CD4-positive, alpha-beta T cell treated with Interleukin-6 for 4 hours (primary cell): Measurements from ENCODE around the gene NANOG.
"Not testable (repeated sequence)": the region's sequence is repeated elsewhere in the genome, so short reads cannot be mapped to it uniquely, and the experiment has no call there.

Source experiments
- DNase-seq: peaks from one replicate; pipeline ENCODE4 v3.0.0-alpha.2; 2020; ENCODE audit warnings: mixed read lengths

NANOG gene

DNA sequence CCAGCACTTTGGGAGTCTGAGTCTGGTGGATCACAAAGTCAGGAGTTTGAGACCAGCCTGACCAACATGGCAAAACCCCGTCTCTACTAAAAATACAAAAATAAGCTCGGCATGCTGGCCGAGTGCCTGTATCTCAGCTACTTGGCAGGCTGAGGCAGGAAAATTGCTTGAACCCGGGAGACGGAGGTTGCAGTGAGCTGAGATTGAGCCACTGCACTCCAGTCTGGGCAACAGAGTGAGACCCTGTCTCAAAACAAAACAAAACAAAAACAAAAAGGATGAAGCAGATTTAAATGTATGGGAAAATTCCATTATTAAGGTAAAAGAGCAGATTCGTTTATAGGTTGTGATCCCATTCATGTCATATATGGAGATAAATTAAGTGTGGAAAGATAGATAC is 17.1 kb downstream of the NANOG start:
- not testable (repeated sequence) for DNase-seq

DNA sequence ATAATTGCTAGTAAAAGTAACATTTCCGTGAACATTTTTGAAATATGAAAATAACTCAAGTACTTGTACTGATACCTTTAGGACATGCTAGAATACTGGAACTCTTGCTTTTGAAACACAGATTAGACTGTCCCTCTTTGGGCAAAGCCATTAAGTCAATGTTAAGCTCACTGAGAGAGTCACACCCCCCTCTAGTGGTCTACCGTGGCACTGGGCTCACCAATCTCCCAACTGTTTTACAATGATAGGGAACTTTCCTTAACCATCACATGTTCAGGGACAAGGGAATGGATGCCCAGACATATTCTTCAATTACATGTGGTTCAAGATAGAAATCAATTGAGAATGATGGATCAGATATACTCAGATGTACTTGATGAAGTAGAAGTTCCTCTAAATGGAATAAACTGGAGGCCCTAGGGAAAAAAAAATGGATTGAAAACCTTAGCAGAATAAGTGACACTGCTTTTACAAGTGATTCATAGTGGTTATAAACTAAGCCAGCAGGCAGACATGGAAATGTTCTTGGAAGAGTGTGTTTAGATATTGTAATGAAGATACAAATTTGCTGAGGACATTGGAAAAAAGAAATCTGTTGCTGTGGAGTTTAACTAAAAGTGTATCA is 17.8 kb downstream of the NANOG start:
- DNase-seq = peak; percentile 62

DNA sequence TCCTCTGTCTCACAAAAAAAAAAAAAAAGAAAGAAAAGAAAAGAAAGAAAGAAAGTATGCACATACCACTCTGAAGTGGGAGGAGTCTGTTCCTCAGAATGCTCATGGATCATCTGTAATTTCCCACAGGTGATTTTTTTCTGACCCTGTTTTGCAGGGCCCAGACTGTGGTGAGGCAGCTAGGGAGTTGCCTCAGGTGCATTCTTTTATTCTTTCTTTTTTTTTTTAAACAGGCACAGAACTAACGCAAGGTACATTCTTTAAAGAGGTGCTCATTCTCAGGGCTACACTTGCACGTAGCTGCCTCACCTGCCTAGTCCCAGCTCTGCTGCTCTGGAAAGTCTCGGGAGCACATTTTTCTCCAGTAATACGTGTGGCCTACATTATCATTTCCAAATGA is 36.6 kb downstream of the NANOG start:
- not testable (repeated sequence) for DNase-seq

- DNase-seq = not testable (repeated sequence)
Measured at GRCh38 chr12:7829737-7830136, 40.5 kb downstream of the NANOG start.

- DNase-seq = peak; percentile 33
Measured at GRCh38 chr12:7832059-7832696, 43.0 kb downstream of the NANOG start.

DNA sequence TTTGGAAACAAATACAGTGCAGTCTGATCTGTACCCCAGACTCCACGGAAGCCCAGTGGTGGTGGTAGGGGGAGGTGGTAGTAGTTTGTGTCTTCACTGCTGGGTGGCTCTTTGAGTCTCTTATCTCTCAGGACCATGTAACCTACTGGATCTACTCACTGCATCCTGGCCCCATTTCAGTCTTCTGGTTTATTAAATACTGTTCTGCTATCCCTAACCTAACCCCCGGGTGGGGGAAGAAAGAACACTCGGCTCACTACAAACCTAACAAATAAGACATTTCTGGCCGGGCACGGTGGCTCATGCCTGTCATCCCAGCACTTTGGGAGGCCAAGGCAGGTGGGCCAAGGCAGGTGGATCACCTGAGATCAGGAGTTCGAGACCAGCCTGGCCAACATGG is 44.0 kb downstream of the NANOG start:
- DNase-seq = not testable (repeated sequence)

DNA sequence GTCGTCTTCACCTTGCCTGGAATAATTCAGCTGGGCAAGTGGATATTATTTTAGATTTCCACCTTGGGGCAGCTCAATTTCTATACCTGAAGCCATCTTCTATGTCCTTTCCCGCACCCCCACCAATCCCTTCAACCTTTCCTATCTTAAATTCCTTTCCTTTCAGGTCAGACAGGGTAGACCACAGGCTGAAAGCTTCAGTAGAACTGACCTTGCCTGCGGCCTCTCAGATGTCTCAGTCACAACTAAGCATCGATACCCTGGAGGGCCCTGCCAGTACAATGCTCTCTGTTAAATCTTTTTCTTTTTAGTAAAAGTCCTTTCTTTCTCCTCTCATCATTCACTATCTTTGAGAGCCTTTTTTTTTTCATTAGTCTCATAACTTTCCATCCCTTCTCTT is 44.6 kb downstream of the NANOG start:
- no peak for DNase-seq

DNA sequence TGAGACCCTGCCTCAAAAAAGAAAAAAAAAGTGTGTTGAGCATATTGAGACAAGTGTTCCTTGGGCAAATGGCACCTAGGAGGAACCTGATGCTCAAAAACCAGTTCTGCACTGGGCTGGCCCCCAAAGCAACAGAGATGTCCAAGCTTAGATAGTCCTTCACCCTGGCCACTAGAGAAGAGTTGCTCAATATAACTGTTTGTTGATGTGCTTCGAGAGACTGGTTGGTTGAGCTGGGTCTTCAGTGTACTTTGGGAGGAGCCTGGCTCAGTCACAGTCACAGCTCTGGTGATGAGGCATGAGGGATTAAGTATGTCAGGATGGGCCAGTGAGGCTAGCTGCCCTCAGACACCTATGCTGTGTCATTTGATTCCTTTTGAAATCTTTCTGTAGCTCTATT is 45.5 kb downstream of the NANOG start:
- no peak for DNase-seq

DNA sequence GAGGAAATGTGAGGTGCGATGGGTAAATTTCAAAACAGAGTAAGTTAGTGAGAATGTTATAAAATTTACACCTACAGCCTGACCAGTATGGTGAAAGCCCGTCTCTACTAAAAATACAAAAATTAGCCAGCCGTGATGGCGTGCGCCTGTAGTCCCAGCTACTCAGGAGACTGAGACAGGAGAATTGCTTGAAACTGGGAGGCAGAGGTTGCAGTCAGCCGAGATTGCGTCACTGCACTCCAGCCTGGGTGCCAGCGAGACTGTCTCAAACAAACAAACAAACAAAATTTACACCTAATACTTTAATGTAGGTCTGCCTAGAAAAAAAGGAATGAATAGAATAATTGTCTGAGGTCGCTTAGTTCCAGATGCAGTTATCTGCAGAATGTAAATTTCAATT is 45.9 kb downstream of the NANOG start:
- no peak for DNase-seq

- DNase-seq = no peak
Measured at GRCh38 chr12:7835766-7836165, 46.6 kb downstream of the NANOG start.

DNA sequence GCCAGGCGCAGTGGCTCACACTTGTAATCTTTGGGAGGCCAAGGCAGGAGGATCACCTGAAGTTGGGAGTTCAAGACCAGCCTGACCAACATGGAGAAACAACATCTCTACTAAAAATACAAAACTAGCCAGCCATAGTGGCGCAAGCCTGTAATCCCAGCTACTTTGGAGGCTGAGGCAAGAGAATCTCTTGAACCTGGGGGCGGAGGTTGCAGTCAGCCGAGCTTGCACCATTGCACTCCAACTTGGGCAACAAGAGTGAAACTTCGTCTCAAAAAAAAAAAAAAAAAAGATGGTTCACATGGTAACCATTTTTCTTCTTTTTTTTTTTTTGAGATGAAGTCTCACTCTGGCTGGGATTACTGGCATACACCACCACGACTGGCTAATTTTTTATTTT is 48.2 kb downstream of the NANOG start:
- DNase-seq = no peak

GRCh38 chr12:7839226-7839625 is 50.0 kb downstream of the NANOG start:
- not testable (repeated sequence) for DNase-seq

DNA sequence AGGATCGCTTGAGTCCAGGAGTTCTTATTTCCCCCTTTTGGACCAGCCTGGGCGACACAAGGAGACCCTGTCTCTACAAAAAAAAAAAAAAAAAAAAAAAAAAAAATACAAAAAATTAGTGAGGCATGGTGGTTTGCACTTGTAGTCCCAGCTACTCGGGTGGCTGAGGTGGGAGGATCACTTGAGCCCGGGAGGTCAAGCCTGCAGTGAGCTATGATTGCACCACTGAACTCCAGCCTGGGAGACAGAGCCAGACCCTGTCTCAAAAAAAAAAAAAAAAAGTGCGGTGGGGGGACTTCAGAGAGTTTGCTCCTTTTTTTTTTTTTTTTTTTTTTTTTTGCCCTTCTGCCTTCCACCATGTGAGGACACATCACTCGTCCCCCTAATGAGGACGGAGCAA is 50.6 kb downstream of the NANOG start:
- DNase-seq = not testable (repeated sequence)

DNA sequence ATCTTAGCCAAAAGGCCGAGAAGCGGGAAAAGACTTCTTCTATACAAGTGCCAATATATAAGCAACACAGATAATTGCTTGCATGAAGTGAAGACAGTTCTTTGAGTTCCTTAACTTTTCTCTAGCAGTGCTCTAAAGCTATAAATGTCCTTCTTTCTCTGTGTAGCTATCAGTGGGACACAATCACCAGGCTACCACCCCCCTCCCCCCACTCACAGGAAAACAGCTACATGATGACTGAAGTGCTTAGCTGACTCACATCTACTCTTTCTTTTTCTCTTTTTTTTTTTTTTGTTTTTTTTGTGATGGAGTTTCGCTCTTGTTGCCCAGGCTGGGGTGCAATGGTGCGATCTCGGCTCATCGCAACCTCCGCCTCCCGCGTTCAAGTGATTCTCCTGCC is 53.2 kb downstream of the NANOG start:
- DNase-seq = not testable (repeated sequence)

DNA sequence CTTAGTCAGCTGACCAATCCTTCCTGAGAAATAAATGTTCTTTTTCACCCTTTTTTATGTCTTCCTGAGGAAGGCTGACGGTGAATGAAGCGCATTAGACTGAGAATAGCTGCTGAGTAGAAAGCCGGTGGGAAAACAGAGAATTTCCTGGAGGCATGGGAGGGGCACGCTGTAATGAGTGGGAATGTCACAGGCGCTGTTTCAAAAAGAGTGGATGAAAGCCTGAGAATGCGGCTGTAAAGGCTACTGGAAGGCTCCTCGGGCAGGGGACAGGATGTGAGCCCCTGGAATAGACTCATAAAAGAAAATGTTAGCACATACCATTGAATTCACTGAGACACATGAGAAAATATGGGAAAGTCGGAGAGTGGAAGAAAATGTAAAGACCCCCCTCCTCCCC is 53.9 kb downstream of the NANOG start:
- DNase-seq = not testable (repeated sequence)

GRCh38 chr12:7843583-7843982 is 54.4 kb downstream of the NANOG start:
- not testable (repeated sequence) for DNase-seq

DNA sequence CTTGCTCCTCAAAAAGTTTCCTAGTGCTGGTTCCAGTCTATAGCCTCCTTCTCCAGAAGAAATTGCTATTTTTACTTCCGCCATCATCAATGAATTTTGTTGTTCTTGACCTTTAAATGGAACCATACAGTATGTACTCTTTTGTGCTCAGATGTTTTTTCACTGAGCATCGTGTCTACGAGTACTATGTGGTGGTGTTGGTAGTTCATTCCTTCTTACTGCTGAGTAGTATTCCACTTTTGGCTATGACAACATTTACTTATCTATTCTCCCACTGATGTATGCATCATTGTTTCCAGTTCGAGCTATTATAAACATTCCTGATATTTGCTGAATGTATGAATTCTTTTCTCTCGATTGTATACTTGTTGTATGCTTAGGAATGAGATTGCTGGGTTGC is 54.9 kb downstream of the NANOG start:
- no peak for DNase-seq

DNA sequence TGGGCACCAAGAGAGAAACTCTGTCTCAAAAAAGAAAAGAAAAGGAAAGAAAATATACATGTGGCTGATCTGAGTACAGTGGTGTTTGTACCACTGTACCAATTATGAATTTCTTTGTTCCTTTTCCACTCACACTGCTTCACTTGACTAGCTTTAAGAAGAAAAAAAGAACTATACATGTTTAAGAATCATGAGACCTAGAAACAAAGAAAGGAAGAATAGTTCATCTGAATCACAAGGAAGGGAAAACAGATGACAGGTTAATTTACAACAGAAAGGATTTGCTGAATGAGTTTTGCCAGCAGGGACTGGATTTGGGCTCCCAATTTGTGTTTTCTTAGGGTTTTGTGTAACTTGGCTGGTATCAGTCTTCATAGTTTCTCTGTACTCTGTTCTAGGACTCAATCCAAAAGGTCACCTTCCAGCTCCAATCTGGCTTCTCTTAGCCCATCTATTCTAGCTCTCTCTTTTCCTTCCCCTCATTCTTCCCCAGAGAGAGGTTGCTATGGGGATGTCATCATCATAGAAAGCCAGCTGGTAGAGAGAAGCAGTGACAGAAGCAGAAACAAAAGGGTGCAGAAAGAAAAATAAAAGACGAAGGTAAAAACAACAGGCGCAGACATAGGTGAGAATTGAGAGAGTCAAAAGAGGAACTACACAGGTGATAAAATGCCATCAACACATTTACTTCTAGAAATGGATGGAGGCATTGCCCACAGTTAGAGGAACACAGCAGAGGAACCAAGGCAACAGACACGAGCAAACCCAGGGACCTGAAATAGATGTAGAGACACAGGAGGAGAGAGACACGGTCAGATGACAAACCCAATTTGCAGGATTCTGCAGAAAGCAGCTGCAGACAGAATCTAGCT is 58.3 kb downstream of the NANOG start:
- not testable (repeated sequence) for DNase-seq

GRCh38 chr12:7848098-7848422 is 58.9 kb downstream of the NANOG start:
- DNase-seq = not testable (repeated sequence)
